Measurements from ENCODE around the gene C14orf132.

Gene C14orf132

GRCh38 chr14:96125536-96125935 is 86.4 kb downstream of the C14orf132 start:
- peak; percentile 27 for DNase-seq

DNA sequence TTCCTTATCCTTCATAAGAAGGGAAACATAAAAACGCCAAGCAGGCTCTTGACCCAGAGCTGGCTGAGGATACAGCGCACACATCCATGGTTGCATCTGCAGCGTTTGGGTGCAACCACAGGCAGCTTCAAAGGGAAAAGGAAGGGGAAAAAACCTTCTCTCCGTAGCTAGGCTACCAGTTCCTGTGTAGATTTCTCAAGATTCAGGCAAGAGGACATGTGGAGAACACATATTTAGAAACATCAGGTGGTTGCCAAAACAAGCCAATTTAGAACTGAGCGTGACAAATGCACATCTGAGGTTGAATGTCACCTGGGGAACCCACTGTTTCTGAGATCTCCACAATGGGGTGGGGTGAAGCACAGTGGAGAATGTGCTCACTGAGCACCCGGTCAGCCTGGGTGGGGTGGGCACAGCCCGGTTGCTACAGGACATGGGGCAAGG is 87.2 kb downstream of the C14orf132 start:
- DNase-seq = no peak

DNA sequence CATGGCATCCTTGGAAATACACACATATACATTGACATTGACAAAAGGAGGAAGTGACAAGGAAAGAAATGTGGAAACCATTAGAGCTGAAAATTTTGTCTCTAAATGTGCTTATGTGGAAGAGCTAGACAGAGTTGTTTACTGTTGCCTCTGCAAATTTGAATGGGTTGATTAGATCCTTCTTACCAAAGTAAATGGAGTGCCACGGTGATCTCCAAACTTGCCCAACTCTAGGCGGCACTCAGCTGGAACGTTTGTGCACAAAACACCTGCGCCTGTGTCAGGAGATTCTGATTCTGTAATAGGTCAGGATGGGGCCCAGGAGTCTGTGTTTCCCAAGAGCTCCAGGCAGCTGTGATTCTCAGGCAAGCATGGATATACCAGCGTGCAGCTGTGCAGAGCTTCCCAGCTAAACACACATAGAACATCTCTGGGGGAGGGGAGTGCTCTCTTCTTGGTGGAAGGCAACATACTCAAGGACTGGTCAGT is 87.7 kb downstream of the C14orf132 start:
- DNase-seq = peak; percentile 91

DNA sequence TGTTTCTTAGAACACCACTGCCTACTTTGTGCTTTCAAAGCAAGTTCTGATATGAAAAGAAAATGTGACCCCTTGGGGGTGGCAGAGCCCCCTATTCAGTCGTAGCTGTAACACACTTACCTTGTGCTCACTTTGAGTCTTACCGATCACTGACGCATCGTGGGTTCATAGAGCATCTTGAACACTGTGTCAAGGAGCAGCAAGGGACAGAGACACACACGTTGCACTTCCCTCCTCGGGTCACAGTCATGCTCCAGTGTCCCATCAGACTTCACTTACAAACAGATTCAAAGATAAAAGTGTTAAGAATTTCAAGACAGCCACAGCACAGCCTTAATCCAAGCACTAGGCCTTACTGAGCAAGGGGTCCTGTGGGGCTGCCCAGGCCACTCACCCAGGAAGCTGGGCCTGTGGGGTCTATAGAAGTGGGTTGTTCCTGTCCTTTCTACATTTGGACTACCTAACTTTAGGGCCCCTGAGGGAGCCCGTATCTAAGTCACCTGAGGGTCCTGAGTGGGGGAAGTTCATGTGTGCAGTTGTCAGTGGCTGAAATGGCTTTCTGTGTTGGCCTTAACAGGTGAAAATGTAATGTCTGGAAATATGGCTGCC is 90.1 kb downstream of the C14orf132 start:
- no peak for DNase-seq

DNA sequence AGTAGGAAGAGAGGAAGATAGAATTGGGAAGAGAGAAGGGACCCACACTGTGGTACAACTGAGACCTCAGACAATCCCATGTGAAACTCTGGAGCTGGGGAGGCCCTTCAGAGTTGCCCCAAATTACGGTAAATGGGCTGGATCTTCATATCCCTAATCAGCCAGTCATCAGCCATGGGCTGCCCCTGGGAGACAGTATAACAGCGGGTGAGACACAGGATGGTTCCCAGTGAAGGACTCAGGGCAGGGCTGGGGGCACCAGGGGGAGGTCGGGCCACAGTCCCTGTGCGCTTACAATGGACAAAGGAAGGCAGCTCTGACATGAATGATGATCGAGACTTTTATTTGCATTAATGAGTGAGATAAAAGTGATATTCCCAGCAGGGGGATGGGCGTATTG is 91.2 kb downstream of the C14orf132 start:
- no peak for DNase-seq

- no peak for DNase-seq
Measured at GRCh38 chr14:96130854-96131253, 91.7 kb downstream of the C14orf132 start.

DNA sequence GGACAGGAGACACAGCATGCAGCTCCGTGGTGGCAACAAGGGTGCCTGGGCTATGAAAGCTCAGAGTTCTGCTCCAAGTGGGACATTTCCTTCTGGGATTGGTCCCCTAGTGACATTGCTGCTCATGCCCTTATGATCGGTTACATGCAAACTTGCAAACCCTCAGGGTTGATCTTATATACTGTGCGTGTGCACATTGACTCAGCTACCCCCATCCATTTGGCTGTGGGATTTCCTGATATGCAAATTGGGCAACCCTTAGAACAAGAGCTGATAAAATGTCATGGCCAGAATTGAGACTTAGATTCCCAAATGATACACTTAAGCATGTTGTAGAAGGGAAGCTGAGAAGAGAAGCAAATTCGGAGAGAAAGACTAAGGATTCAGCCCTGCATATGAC is 92.7 kb downstream of the C14orf132 start:
- no peak for DNase-seq

GRCh38 chr14:96134508-96134907 is 95.3 kb downstream of the C14orf132 start:
- DNase-seq = no peak

DNA sequence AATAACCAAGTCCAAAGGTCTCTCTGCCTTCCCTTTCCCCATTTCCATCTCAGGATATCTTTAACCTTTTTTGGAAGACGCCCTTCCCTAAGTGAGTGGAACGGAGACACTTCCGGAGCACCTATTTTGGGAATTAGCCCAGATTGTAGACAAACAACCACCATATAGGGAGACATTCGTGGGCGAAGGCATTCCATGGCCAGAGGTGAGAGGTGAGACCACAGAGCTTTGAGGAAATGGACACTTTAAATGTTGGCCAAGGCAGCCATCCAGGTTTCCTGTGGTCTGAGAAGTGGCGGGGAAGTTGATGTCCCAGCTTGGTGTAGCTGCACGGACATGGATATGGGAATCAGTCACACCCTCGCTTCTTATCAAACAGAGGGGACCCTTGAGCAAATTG is 96.1 kb downstream of the C14orf132 start:
- DNase-seq = no peak

GRCh38 chr14:96136371-96137005 is 97.3 kb downstream of the C14orf132 start:
- no peak for DNase-seq

DNA sequence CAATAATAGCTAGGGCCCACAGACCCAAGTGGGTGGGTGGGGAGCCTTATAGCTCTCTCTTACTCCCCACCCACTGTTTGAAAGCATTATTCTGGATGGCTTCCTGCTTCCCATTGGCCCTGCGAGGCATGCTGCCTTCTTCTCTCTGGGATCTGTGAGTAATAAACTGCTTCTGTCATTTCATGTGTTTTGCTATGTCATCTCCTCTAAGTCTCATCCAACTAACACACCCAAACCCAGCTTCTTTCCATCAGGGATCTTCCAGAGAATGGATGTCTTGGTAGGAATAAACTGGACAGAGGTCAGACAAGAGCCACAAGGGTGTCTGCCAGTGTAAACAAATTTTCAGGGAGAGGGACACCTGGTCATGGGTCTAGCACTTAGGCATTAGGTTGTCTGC is 99.1 kb downstream of the C14orf132 start:
- no peak for DNase-seq

GRCh38 chr14:96139169-96139568 is 100.0 kb downstream of the C14orf132 start:
- no peak for DNase-seq

DNA sequence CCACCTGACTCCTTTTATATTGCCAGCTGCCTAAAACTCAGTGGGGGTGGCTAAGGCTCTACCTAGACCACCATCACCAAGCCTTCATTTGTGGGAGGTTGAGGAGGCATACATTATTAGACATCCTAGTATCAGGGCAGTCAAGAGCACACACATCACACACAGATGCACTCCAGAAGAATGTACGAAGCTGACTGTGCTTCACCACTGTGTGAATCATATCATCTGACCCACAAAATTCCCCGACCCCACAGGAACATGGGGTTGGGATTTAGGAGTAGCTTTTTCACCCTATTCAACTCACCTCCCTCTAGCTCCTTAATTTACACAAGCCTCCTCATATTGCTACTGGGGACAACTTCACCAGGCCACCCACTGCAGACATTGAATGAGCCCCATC is 100.7 kb downstream of the C14orf132 start:
- no peak for DNase-seq

DNA sequence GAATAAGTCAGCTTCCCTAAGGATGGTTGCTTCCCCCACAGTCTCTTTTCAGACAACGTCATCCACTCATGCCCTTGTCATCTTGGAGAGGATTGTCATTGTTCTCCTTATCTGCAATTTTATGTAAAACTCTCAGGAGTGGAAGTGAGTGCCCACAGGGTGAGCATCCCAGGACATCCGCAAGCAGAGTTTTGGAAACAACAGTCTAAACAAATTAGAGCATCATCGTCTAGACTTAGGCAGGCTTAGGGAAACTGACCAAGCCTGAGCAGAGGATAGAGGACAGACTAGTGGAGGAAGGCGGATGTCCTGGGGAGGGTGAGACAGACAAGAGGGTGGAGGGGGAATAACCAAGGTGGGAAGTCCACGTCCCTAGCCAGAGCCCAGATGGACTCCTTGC is 101.8 kb downstream of the C14orf132 start:
- DNase-seq = no peak

All from NCI-H510A treated with DMSO at 0.1 percent for 48 hours (cell line).